Large intestine (tissue), 3 donors: ENCODE measurements around the gene PTTG2. TPM values are rescaled to one million over a fixed set of nuclear protein-coding genes. Genes with fewer than 3 reads are reported as not detected.

ENCODE experiments used
- DNase-seq, 2 donors: peaks; one replicate each; pipeline versions ENCODE4 v3.0.0 to v3.0.0-alpha.2; 2013
- H3K27ac ChIP-seq: one replicate; pipeline ENCODE4 v1.5.1; 2013; ENCODE audit warnings: low read length
- H3K27me3 ChIP-seq: 2 replicates; pipeline ENCODE4 v1.6.1; 2013; ENCODE audit warnings: low read length; ENCODE audit not compliant: control insufficient read depth, insufficient read depth
- H3K36me3 ChIP-seq: 2 replicates; pipeline ENCODE4 v1.6.1; 2013; ENCODE audit warnings: low read length; ENCODE audit not compliant: control insufficient read depth, insufficient read depth
- H3K4me1 ChIP-seq: one replicate; pipeline ENCODE4 v1.6.1; 2013; ENCODE audit warnings: low read length; ENCODE audit not compliant: control insufficient read depth, insufficient read depth
- H3K4me3 ChIP-seq: one replicate; pipeline ENCODE4 v1.5.1; 2013; ENCODE audit warnings: low read length
- H3K9me3 ChIP-seq: one replicate; pipeline ENCODE4 v1.6.1; 2013; ENCODE audit warnings: mild to moderate bottlenecking, low read depth, low read length, moderate library complexity; ENCODE audit not compliant: control insufficient read depth
- WGBS: methylation state at CpG from one replicate; pipeline ENCODE4 v1.1.5; 2013; ENCODE audit warnings: low lambda C conversion rate; ENCODE audit not compliant: insufficient coverage; 5-methylcytosine and 5-hydroxymethylcytosine counted together
- polyA plus RNA-seq: library from polyadenylated mRNA; unstranded; fragments of 120-200 nt; gene quantifications from one replicate; pipeline ENCODE4 v1.2.1, GENCODE V29; 2013

Gene PTTG2
- polyA plus RNA-seq, 1 donor = 0.07 TPM

DNA sequence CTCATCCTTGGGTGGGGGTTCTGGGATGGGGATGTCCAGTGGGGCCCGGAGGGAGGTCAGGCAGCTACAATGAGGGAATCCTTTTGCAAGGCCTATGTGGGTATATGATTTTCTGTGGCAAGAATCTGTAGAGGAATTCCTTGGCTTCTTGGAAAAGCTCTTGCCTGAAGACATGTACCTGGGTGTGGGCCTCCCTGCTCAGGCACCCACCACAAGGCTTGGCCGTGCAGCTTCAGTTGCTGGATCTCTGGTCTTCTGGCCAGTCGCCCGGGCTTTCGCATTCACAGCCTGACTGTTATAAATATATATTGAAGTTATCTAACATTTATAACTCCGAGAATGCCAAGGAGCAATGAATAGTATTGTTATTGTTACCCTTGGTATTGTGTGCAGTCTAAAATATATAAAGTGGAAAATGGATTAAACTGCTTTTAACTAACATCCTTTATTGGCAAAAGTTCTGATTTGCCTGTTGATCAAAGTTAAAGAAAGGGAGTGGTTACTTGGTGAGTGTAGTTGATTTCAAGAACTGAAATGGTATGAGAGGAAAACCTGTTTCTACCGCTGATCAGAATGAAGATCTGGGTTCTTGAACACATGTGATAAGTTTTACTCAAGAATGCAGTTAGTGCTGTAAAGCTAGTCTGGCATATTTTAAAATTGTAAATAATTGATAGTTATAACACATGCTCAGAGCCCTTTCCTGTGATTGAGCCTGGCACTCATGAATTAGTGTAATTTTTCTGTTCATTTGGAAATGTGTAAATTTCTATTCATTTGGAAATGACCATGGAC is 36.0 kb downstream of the PTTG2 start:
- Histone ChIP-seq H3K27me3 (no peaks in the 10 kb centered on the region), H3K9me3 (no peaks in the 10 kb centered on the region), H3K27ac (no peak overlapping the region), H3K36me3 (no peaks in the 10 kb centered on the region), H3K4me3 (no peak overlapping the region), H3K4me1 (peaks cover 15% of the 10 kb centered on the region)
- DNase-seq = no peak
- WGBS = 80% methylated on average over 1 of the region's 7 CpGs

DNA sequence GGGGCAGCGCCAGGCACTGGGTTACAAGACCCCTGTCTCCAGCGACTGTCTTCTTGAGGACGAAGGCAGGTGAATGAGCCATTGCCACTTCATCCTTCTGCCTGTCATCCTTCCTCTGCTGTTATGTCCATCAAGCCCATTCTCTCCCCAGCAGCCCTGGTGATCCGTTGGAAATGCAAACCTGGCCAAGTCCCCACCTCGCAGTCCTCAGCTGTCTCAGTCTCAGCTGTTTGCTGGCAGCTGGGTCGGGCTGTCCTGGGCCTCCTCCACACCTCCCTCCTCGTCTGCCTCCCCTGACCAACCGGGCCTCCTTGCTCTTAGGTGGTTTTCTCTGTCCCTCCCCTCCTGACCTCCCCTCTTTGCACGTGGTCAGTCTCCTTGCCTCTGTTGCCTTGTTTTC is 38.0 kb downstream of the PTTG2 start:
- H3K4me3 ChIP-seq = no peak overlapping the region
- H3K36me3 ChIP-seq = peaks cover 2% of the 10 kb centered on the region
- WGBS = 83% methylated on average over 1 of the region's 9 CpGs
- peaks cover 15% of the 10 kb centered on the region for H3K4me1 ChIP-seq
- no peaks in the 10 kb centered on the region for H3K27me3 ChIP-seq
- peak overlapping the region; percentile 11 for H3K27ac ChIP-seq
- DNase-seq = no peak
- H3K9me3 ChIP-seq = no peaks in the 10 kb centered on the region

DNA sequence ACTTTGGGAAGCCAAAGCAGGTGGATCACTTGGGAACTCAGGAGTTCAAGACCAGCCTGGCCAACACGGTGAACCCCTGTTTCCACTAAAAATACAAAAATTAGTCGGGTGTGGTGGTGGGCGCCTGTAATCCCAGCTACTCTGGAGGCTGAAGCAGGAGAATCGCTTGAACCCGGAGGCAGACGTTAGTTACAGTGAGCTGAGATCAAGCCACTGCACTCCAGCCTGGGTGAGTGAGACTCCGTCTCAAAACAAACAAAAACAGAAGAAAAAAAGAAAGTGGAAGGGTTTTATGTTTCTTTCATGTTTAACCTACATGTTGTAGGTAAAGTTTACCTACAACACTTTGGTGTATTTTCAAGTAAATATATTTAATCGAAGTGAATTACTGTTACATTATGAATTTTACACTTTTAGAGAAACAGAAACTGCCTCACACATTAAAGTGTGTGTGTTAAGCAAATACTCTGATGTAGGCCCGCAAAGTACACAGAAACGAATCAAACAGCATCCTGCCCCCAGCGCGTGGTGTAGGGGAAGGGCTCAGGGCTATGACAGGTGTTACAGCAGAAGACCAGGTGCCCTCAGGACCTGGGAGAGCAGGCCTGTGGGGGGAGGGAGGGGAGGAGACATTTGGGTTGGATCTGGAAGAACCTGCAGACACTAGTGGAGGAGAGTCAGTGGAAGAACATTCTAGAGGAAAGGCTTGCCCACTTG is 39.0 kb downstream of the PTTG2 start:
- WGBS = no CpG with 5 or more reads among the region's 12 CpGs
- Histone ChIP-seq H3K4me1 (peaks cover 20% of the 10 kb centered on the region), H3K27ac (peak overlapping the region; percentile 11), H3K9me3 (no peaks in the 10 kb centered on the region), H3K4me3 (no peak overlapping the region), H3K27me3 (no peaks in the 10 kb centered on the region), H3K36me3 (peaks cover 2% of the 10 kb centered on the region)
- peak; percentile 51 to 76 for DNase-seq

DNA sequence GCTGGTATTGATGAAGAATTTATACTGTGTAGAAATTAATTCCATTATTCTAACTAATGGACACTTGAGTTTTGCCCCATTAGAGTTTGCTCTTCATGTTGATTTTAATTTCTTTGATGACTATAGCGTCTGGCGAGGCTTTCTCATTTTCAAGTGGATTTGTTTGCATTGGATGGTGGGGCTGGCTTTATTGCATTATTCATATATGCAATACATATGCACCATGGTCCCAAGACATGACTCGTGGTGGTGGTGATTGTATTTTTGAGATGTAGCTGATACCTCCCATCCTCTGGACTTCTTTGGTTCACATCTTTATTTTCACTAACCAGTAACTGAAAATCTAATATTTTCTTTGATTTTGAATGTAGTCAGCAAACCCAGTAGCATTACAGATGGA is 39.8 kb downstream of the PTTG2 start:
- no peak for DNase-seq
- Histone ChIP-seq H3K36me3 (peaks cover 2% of the 10 kb centered on the region), H3K27ac (no peak overlapping the region), H3K4me3 (no peak overlapping the region), H3K27me3 (no peaks in the 10 kb centered on the region), H3K9me3 (no peaks in the 10 kb centered on the region), H3K4me1 (peaks cover 26% of the 10 kb centered on the region)
- 60% methylated on average over 1 of the region's 3 CpGs for whole genome bisulfite sequencing

DNA sequence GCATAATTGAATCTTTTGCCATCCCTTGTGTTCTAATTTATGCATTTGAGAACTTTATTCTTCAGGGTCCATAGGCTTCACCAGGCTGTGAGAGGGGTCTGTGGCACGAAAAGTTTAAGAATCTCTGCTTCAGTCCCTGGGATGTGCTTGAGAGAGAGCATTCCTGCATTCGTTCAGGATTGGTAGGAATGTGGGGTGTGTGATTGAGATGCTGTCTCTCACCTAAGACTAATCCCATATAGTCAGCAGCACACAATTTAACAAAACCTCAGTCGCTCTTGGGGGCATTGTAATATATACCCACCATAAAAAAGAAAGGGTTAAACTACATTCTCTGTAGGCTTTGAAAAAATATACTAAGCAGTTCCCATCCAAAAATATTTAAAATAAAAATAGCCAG is 41.7 kb downstream of the PTTG2 start:
- H3K36me3 ChIP-seq = peaks cover 2% of the 10 kb centered on the region
- no peak overlapping the region for H3K27ac ChIP-seq
- H3K9me3 ChIP-seq = no peaks in the 10 kb centered on the region
- no peak for DNase-seq
- no peaks in the 10 kb centered on the region for H3K27me3 ChIP-seq
- no CpG with 5 or more reads among the region's 3 CpGs for WGBS
- H3K4me1 ChIP-seq = peaks cover 26% of the 10 kb centered on the region
- H3K4me3 ChIP-seq = no peak overlapping the region

DNA sequence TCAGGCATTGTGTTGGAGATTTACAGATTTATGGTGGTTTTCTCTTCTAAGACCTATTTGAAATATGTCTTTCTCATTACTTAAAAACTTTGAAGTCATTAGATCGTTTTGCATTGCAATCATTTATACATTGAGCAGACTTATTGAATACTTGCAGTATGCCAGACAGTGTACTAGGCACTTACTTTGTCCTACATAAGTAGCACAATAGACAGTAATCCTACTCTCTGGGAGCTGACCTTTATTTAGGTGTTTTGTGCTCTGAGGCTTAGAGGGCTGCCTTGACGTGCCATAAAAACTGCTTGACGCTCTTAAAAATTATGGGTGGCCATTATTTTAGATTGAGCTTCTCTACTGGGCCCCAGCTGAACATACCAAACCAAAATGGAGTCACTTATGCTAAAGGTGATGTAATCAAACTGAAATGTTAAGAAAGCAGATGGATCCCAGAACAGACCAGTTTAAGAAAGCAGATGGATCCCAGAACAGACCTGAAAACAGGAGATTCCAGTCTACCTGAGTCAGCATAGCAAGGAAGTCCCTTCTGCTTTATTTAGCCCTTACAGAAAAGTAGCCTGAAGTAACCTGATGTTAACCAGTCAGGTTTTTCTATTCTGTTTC is 42.4 kb downstream of the PTTG2 start:
- WGBS = 100% methylated on average over 1 of the region's 3 CpGs
- H3K4me3 ChIP-seq = no peak overlapping the region
- peaks cover 29% of the 10 kb centered on the region for H3K4me1 ChIP-seq
- H3K9me3 ChIP-seq = no peaks in the 10 kb centered on the region
- H3K27ac ChIP-seq = no peak overlapping the region
- H3K27me3 ChIP-seq = no peaks in the 10 kb centered on the region
- peaks cover 2% of the 10 kb centered on the region for H3K36me3 ChIP-seq
- DNase-seq = no peak

DNA sequence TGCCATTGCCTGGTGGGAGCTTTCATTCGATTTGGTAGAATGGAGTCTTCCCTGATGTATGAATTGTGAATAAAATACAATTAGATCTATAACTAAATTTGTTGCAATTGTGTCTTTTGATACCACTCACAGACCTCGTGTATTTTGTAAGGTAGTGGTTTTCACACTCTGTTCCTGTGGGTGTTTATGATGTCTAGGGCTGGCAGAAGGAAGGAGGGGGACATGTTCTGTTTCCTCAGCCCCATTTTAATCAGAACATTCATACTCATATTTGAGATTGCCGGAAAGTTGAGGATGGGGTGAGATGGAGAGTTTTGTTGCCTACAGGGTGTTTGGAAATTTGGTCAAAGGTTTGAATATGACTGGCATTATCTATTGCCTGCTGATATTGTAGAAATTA is 42.9 kb downstream of the PTTG2 start:
- DNase-seq = no peak
- no peaks in the 10 kb centered on the region for H3K9me3 ChIP-seq
- H3K27ac ChIP-seq = no peak overlapping the region
- peaks cover 35% of the 10 kb centered on the region for H3K4me1 ChIP-seq
- H3K27me3 ChIP-seq = no peaks in the 10 kb centered on the region
- WGBS = 100% methylated on average over 1 of the region's 3 CpGs
- H3K4me3 ChIP-seq = no peak overlapping the region
- peaks cover 2% of the 10 kb centered on the region for H3K36me3 ChIP-seq

DNA sequence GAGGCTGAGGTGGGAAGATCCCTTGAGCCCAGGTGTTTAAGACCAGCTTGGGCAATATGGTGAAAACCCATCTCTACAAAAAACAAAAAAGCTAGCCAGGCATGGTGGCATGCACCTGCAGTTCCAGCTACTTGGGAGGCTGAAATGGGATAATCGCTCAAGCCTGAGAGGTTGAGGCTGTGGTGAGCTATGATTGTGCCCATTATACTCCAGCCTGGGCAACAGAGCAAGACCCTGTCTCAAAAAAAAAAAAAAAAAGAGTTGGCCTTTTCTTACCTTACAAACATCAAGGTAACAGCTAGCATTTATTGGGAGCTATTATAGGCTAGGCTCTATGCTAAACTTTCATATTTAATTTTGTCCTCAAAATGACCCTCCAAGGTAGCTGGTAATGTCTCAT is 43.4 kb downstream of the PTTG2 start:
- H3K4me3 ChIP-seq = no peak overlapping the region
- no CpG with 5 or more reads among the region's 1 CpG for WGBS
- no peaks in the 10 kb centered on the region for H3K27me3 ChIP-seq
- no peaks in the 10 kb centered on the region for H3K9me3 ChIP-seq
- H3K27ac ChIP-seq = no peak overlapping the region
- peaks cover 2% of the 10 kb centered on the region for H3K36me3 ChIP-seq
- H3K4me1 ChIP-seq = peaks cover 38% of the 10 kb centered on the region
- no peak for DNase-seq

DNA sequence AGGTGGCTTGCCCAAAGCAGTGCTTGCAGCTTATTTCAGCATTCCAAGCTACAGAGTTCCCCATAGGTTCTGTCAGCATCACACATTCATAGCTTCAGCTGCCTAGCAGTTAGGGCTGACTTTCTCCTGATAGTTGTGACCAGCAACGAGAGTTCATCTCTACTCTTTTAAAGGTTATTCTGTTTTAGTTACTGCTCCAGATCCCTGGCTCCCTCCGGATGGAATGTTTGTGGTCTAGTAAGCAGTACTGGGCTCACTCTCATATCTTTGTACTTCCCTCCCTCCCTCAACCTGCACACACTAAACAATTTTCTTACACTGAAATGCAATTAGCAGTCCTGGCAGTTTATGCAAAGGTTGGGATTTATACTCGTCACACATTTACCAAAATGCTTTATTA is 43.9 kb downstream of the PTTG2 start:
- Histone ChIP-seq H3K4me1 (peaks cover 42% of the 10 kb centered on the region), H3K27me3 (no peaks in the 10 kb centered on the region), H3K9me3 (no peaks in the 10 kb centered on the region), H3K36me3 (peaks cover 2% of the 10 kb centered on the region), H3K4me3 (no peak overlapping the region), H3K27ac (no peak overlapping the region)
- no CpG with 5 or more reads among the region's 3 CpGs for WGBS
- DNase-seq = no peak

DNA sequence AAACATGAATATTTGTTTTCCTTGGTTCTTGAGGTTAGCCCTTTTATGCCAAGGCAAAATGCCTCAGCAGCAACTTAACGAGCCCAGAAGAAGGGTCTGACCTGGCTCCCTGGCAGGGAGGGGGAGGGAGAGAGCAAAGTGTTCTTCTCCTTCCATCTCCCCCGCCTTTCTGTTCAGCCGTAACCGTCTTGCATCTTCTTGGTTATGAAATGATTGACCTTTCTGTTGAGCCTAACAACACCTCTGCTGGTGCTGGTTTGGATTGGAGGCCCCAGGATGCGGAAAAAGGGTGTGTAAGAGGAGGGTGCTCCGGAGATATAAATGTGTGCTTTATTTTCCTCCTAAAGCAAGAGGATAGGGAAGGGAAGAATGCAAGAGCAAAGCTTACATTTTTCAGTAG is 44.7 kb downstream of the PTTG2 start:
- WGBS = 40% methylated on average over 1 of the region's 6 CpGs
- Histone ChIP-seq H3K4me1 (peaks cover 47% of the 10 kb centered on the region), H3K9me3 (no peaks in the 10 kb centered on the region), H3K36me3 (peaks cover 2% of the 10 kb centered on the region), H3K4me3 (no peak overlapping the region), H3K27me3 (no peaks in the 10 kb centered on the region), H3K27ac (peak overlapping the region; percentile 45)
- DNase-seq = no peak
